BJ (cell line): ENCODE results near the gene PABPC1L2A. TPM values are rescaled to one million over a fixed set of nuclear protein-coding genes. Genes with fewer than 3 reads are reported as not detected.
"Not testable (repeated sequence)": the region's sequence is repeated elsewhere in the genome, so short reads cannot be mapped to it uniquely, and the experiment has no call there.

Source experiments
- CTCF ChIA-PET: fragments of 350-600 bp; formaldehyde crosslinking; extraction: SDS; loops from one replicate; lab custom pipeline; 2021; ENCODE audit warnings: antibody characterized with exemption, inconsistent platforms; lab: Yijun Ruan, JAX
- POLR2A ChIA-PET: fragments of 300-600 bp; sonication (Branson Sonifier 250); formaldehyde crosslinking; extraction: SDS; loops from one replicate; lab custom pipeline; 2021; ENCODE audit warnings: antibody characterized with exemption; lab: Charles Lee
- DNase-seq: peaks from one replicate; pipeline ENCODE4 v3.0.0-alpha.2; 2011; ENCODE audit warnings: low read depth
- H3K27me3 ChIP-seq: 2 replicates; pipeline ENCODE4 v1.6.0; 2011; ENCODE audit warnings: low read length; ENCODE audit not compliant: control insufficient read depth, insufficient read depth
- H3K36me3 ChIP-seq: 2 replicates; pipeline ENCODE4 v1.5.1; 2011; ENCODE audit warnings: low read length; ENCODE audit not compliant: control insufficient read depth, insufficient read depth
- H3K4me3 ChIP-seq: 2 replicates; pipeline ENCODE4 v1.5.1; 2011; ENCODE audit warnings: low read depth, mild to moderate bottlenecking, control low read depth, low read length
- polyA plus RNA-seq: library from polyadenylated mRNA; depleted of rRNA; stranded (reverse); fragments of >200 nt; gene quantifications from 2 replicates; pipeline ENCODE4 v1.2.3, GENCODE V29; 2011; rRNA removed
- TF ChIP-seq, protein P1 (sequence below): IDR thresholded peaks from 2 replicates; pipeline ENCODE4 v1.5.1; 2011; ENCODE audit warnings: low read depth, mild to moderate bottlenecking, control low read depth, inconsistent platforms, low read length, moderate library complexity; ENCODE audit not compliant: insufficient read depth

PABPC1L2A gene
- polyA plus RNA-seq, 1 experiment = not detected

DNA sequence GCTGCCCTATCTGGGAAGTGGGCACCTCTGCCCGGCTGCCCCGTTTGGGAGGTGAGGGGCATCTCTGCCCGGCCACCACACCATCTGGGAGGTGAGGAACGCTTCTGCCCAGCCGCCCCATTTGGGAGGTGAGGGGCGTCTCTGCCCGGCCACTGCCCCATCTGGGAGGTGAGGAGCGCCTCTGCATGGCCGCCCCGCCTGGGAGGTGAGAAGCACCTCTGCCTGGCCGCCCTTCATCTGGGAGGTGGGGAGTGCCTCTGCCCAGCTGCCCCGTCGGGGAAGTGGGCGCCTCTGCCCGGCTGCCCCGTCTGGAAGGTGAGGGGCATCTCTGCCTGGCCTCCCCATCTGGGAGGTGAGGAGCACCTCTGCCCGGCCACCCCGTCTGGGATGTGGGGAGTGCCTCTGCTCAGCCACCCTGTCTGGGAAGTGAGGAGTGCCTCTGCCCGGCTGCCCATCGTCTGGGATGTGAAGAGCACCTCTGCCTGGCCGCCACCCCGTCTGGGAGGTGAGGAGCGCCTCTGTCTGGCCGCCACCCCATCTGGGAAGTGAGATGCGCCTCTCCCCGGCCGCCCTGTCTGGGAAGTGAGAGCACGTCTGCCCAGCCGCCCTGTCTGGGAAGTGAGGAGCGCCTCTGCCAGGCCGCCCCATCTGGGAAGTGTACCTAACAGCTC is 9.8 kb downstream of the PABPC1L2A start:
- no peak overlapping the region for H3K4me3 ChIP-seq
- POLR2A ChIA-PET = no interaction called here

DNA sequence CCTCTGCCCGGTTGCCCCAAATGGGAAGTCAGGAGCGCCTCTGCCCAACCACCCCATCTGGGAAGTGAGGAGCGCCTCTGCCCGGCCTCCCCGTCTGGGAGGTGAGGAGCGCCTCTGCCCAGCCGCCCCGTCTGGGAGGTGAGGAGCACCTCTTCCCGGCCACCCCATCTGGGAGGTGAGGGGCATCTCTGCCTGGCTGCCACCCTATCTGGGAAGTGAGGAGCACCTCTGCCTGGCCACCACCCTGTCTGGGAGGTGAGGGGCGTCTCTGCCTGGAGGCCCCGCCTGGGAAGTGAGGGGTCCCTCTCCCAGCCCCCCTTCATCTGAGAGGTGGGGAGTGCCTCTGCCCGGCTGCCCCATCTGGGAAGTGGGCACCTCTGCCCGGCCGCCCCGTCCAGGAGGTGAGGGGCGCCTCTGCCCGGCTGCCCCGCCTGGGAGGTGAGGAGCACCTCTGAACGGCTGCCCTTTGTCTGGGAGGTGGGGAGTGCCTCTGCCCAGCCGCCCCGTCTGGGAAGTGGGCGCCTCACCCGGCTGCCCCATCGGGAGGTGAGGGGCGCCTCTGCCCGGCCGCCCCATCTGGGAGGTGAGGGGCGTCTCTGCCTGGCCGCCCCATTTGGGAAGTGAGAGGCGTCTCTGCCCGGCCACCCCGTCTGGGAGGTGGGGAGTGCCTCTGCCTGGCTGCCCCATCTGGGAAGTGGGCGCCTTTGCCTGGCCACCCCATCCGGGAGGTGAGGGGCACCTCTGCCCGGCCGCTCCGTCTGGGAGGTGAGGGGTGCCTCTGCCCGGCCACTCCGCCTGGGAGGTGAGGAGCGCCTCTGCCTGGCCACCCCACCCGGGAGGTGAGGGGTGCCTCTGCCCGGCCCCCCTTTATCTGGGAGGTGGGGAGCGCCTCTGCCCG is 10.6 kb downstream of the PABPC1L2A start:
- CTCF ChIA-PET = no interaction called here
- Histone ChIP-seq H3K4me3 (no peak overlapping the region), H3K27me3 (no peaks in the 10 kb centered on the region), H3K36me3 (no peaks in the 10 kb centered on the region)
- DNase-seq = no peak
- POLR2A ChIA-PET = no interaction called here
- TF ChIP-seq, protein P1, sequence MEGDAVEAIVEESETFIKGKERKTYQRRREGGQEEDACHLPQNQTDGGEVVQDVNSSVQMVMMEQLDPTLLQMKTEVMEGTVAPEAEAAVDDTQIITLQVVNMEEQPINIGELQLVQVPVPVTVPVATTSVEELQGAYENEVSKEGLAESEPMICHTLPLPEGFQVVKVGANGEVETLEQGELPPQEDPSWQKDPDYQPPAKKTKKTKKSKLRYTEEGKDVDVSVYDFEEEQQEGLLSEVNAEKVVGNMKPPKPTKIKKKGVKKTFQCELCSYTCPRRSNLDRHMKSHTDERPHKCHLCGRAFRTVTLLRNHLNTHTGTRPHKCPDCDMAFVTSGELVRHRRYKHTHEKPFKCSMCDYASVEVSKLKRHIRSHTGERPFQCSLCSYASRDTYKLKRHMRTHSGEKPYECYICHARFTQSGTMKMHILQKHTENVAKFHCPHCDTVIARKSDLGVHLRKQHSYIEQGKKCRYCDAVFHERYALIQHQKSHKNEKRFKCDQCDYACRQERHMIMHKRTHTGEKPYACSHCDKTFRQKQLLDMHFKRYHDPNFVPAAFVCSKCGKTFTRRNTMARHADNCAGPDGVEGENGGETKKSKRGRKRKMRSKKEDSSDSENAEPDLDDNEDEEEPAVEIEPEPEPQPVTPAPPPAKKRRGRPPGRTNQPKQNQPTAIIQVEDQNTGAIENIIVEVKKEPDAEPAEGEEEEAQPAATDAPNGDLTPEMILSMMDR = no peak

More for the DNA sequence above, 9.8 kb downstream of the PABPC1L2A start:
- CTCF ChIA-PET = no interaction called here
- H3K27me3 ChIP-seq = no peaks in the 10 kb centered on the region
- TF ChIP-seq, protein P1 = no peak
- H3K36me3 ChIP-seq = no peaks in the 10 kb centered on the region
- no peak for DNase-seq

DNA sequence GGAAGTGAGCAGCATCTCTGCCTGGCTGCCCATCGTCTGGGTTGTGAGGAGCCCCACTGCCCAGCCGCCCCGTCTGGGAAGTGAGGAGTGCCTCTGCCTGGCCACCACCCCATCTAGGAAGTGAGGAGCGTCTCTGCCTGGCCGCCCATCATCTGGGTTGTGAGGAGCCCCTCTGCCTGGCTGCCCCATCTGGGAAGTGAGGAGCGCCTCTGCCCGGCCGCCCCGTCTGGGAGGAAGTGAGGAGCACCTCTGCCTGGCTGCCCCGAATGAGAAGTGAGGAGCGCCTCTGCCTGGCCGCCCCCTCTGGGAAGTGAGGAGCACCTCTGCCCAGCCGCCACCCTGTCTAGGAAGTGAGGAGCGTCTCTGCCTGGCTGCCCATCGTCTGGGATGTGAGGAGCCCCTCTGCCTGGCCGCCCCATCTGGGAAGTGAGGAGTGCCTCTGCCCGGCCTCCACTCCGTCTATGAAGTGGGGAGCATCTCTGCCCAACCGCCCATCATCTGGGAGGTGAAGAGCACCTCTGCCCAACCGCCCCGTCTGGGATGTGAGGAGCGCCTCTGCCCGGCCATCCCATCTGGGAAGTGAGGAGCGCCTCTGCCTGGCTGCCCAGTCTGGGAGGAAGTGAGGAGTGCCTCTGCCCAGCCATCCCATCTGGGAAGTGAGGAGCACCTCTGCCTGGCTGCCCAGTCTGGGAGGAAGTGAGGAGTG is 11.4 kb downstream of the PABPC1L2A start:
- POLR2A ChIA-PET, H3K4me3 ChIP-seq, DNase-seq, CTCF ChIA-PET, H3K36me3 ChIP-seq, H3K27me3 ChIP-seq: not testable (repeated sequence)

DNA sequence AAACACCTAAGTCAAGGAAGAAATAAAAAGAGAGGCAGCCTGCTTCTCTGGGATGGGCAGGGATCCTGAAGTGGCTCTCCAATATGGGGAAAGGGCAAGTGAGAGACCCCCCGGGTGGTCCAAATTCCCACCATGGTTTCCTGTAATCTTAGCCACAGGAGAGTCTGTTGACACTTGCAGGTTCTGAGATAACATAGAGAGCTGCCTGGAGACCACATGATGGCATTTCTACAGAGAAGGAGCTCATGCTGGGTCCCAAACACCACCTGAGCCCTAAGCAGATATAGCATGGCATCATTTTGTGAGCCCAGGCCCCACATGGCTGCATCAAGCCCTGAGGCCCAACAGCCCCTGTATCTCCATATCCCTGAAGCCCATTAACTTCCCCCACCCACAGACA is 50.4 kb downstream of the PABPC1L2A start:
- H3K27me3 ChIP-seq = no peaks in the 10 kb centered on the region
- TF ChIP-seq, protein P1 = no peak
- no peak overlapping the region for H3K4me3 ChIP-seq
- POLR2A ChIA-PET = no interaction called here
- no peaks in the 10 kb centered on the region for H3K36me3 ChIP-seq
- CTCF ChIA-PET = no interaction called here
- DNase-seq = no peak

Other genes starting within 250 kb of the PABPC1L2A start
- gene FAM236C, start 166.9 kb downstream of the PABPC1L2A start, polyA plus RNA-seq = not detected in 2 replicates
- not detected in 2 replicates for gene FAM236A, start 141.3 kb downstream of the PABPC1L2A start, polyA plus RNA-seq
- not detected in 2 replicates for gene DMRTC1, start 135.7 kb downstream of the PABPC1L2A start, polyA plus RNA-seq
- gene PABPC1L2B, start 76.6 kb downstream of the PABPC1L2A start, polyA plus RNA-seq = not detected in 2 replicates
- not detected in 2 replicates for gene NAP1L2, start 135.3 kb upstream of the PABPC1L2A start, polyA plus RNA-seq